Trophoblast cell (in vitro differentiated cells and primary cell): Measurements from ENCODE around the gene AARS1.
"Not testable (repeated sequence)": the region's sequence is repeated elsewhere in the genome, so short reads cannot be mapped to it uniquely, and the experiment has no call there.

Experiments used
- DNase-seq, 2 donors: peaks; one replicate each; pipeline ENCODE4 v3.0.0-alpha.2; 2016
- H2AFZ ChIP-seq: 2 replicates; pipeline ENCODE4 v1.6.1; 2013; ENCODE audit warnings: low read length, moderate library complexity, mild to moderate bottlenecking; ENCODE audit not compliant: insufficient read depth, poor library complexity
- H2AK5ac ChIP-seq: 2 replicates; pipeline ENCODE4 v1.6.1; 2013; ENCODE audit warnings: mild to moderate bottlenecking, low read length
- H2BK120ac ChIP-seq: 2 replicates; pipeline ENCODE4 v1.6.1; 2013; ENCODE audit warnings: low read length, mild to moderate bottlenecking, moderate library complexity; ENCODE audit not compliant: insufficient read depth, poor library complexity
- H2BK12ac ChIP-seq: 2 replicates; pipeline ENCODE4 v1.6.1; 2013; ENCODE audit warnings: mild to moderate bottlenecking, low read length, moderate library complexity
- H2BK5ac ChIP-seq: 2 replicates; pipeline ENCODE4 v1.6.1; 2013; ENCODE audit warnings: low read length, low read depth, moderate library complexity, mild to moderate bottlenecking; ENCODE audit not compliant: poor library complexity
- H3K14ac ChIP-seq: 2 replicates; pipeline ENCODE4 v1.6.1; 2013; ENCODE audit warnings: mild to moderate bottlenecking, low read length
- H3K18ac ChIP-seq: 2 replicates; pipeline ENCODE4 v1.6.1; 2013; ENCODE audit warnings: mild to moderate bottlenecking, low read length
- H3K23ac ChIP-seq: 2 replicates; pipeline ENCODE4 v1.6.1; 2013; ENCODE audit warnings: low read length
- H3K27ac ChIP-seq: 2 replicates; pipeline ENCODE4 v1.5.1; 2013; ENCODE audit warnings: low read depth, mild to moderate bottlenecking, inconsistent platforms, low read length, moderate library complexity
- H3K27me3 ChIP-seq: 2 replicates; pipeline ENCODE4 v1.6.1; 2013; ENCODE audit warnings: inconsistent platforms, mild to moderate bottlenecking, low read length, moderate library complexity; ENCODE audit not compliant: insufficient read depth
- H3K36me3 ChIP-seq, 2 experiments: 1 replicate in 1 of 2; 2 replicates in 1 of 2; pipeline ENCODE4 v1.6.1; 2013; ENCODE audit warnings: low read length in 2 of 2, mild to moderate bottlenecking in 2 of 2, moderate library complexity in 1 of 2; ENCODE audit not compliant: insufficient read depth in 2 of 2, control insufficient read depth in 1 of 2
- H3K4ac ChIP-seq: 2 replicates; pipeline ENCODE4 v1.6.1; 2013; ENCODE audit warnings: low read depth, mild to moderate bottlenecking, low read length, moderate library complexity
- H3K4me1 ChIP-seq, 2 experiments: 1 replicate in 1 of 2; 2 replicates in 1 of 2; pipeline ENCODE4 v1.6.1; 2013; ENCODE audit warnings: low read length in 2 of 2, mild to moderate bottlenecking in 2 of 2, moderate library complexity in 1 of 2; ENCODE audit not compliant: insufficient read depth in 2 of 2, control insufficient read depth in 1 of 2
- H3K4me2 ChIP-seq: 2 replicates; pipeline ENCODE4 v1.6.1; 2013; ENCODE audit warnings: inconsistent platforms, mild to moderate bottlenecking, low read length, moderate library complexity
- H3K4me3 ChIP-seq: 2 replicates; pipeline ENCODE4 v1.5.1; 2013; ENCODE audit warnings: mild to moderate bottlenecking, low read depth, low read length, inconsistent platforms
- H3K79me1 ChIP-seq: one replicate; pipeline ENCODE4 v1.6.1; 2013; ENCODE audit warnings: low read length
- H3K79me2 ChIP-seq: 2 replicates; pipeline ENCODE4 v1.6.1; 2013; ENCODE audit warnings: low read length, mild to moderate bottlenecking; ENCODE audit not compliant: control insufficient read depth, insufficient read depth, poor library complexity
- H3K9ac ChIP-seq: 2 replicates; pipeline ENCODE4 v1.6.1; 2013; ENCODE audit warnings: mild to moderate bottlenecking, low read length
- H3K9me3 ChIP-seq: 2 replicates; pipeline ENCODE4 v1.6.1; 2013; ENCODE audit warnings: low read depth, mild to moderate bottlenecking, control low read depth, inconsistent platforms, low read length; ENCODE audit not compliant: insufficient read depth
- H4K12ac ChIP-seq: 2 replicates; pipeline ENCODE4 v1.6.1; 2013; ENCODE audit warnings: low read depth, mild to moderate bottlenecking, low read length, moderate library complexity
- H4K8ac ChIP-seq: 2 replicates; pipeline ENCODE4 v1.6.1; 2013; ENCODE audit warnings: low read depth, mild to moderate bottlenecking, low read length, moderate library complexity
- H4K91ac ChIP-seq: one replicate; pipeline ENCODE4 v1.6.1; 2013; ENCODE audit warnings: low read depth, mild to moderate bottlenecking, low read length, moderate library complexity
- WGBS: extraction: QIAGEN DNeasy Blood & Tissue Kit; methylation state at CpG from one replicate; pipeline ENCODE4 v1.1.7; 2013; ENCODE audit warnings: missing lambda C conversion rate; ENCODE audit not compliant: insufficient read length, insufficient coverage; ENCODE audit errors: extremely low coverage; 5-methylcytosine and 5-hydroxymethylcytosine counted together

AARS1 gene

GRCh38 chr16:70252355-70252988 lies 36.8 kb downstream of the AARS1 start:
- no peak overlapping the region for H3K18ac ChIP-seq
- peaks cover 48 to 51% of the 10 kb centered on the region in 2 experiments for H3K36me3 ChIP-seq
- no peak overlapping the region for H3K14ac ChIP-seq
- H3K79me1 ChIP-seq = peaks cover 7% of the 10 kb centered on the region
- H2AK5ac ChIP-seq = no peak overlapping the region
- DNase-seq = peak in 1 of 2 donors; percentile 7
- H2AFZ ChIP-seq = no peak overlapping the region
- no peak overlapping the region for H4K91ac ChIP-seq
- peaks cover 8% of the 10 kb centered on the region for H3K79me2 ChIP-seq
- no peak overlapping the region for H4K12ac ChIP-seq
- no peak overlapping the region for H2BK5ac ChIP-seq
- H2BK12ac ChIP-seq = no peak overlapping the region
- H3K4ac ChIP-seq = no peak overlapping the region
- no peaks in the 10 kb centered on the region for H3K27me3 ChIP-seq
- no peak overlapping the region for H2BK120ac ChIP-seq
- no peak overlapping the region for H3K23ac ChIP-seq
- no peak overlapping the region for H3K4me3 ChIP-seq
- H3K27ac ChIP-seq = no peak overlapping the region
- WGBS = no CpG with 5 or more reads among the region's 21 CpGs
- H3K4me2 ChIP-seq = no peak overlapping the region
- H3K4me1 ChIP-seq = peaks cover 2% of the 10 kb centered on the region in 2 experiments
- no peak overlapping the region for H4K8ac ChIP-seq
- H3K9ac ChIP-seq = no peak overlapping the region
- peaks cover 2% of the 10 kb centered on the region for H3K9me3 ChIP-seq

GRCh38 chr16:70251629-70252354 lies 37.5 kb downstream of the AARS1 start, which contains the start of gene EXOSC6:
TSS of gene EXOSC6 (minus strand) at chr16:70251940. CDS start at chr16:70251900, 40 bp downstream.
- peaks cover 7% of the 10 kb centered on the region for H3K79me1 ChIP-seq
- peak within 1 kb of the TSS; percentile 87 for H2AFZ ChIP-seq
- peaks cover 2% of the 10 kb centered on the region for H3K9me3 ChIP-seq
- peak within 1 kb of the TSS; percentile 66 for H2BK5ac ChIP-seq
- H4K91ac ChIP-seq = peak within 1 kb of the TSS; percentile 93
- H4K12ac ChIP-seq = peak within 1 kb of the TSS; percentile 89
- peaks cover 8% of the 10 kb centered on the region for H3K79me2 ChIP-seq
- peak within 1 kb of the TSS; percentile 100 for H3K14ac ChIP-seq
- peak within 1 kb of the TSS; percentile 93 for H3K4ac ChIP-seq
- H2BK12ac ChIP-seq = no peak within 1 kb of the TSS
- peak within 1 kb of the TSS; percentile 97 for H3K27ac ChIP-seq
- H3K27me3 ChIP-seq = no peaks in the 10 kb centered on the region
- H2AK5ac ChIP-seq = peak within 1 kb of the TSS; percentile 79
- no peak within 1 kb of the TSS for H3K23ac ChIP-seq
- peak; percentile 87 to 95 for DNase-seq
- H3K4me2 ChIP-seq = peak within 1 kb of the TSS; percentile 78
- peak within 1 kb of the TSS; percentile 6 for H2BK120ac ChIP-seq
- peak within 1 kb of the TSS; percentile 97 for H3K4me3 ChIP-seq
- WGBS = no CpG with 5 or more reads among the region's 65 CpGs
- H3K4me1 ChIP-seq = peaks cover 2% of the 10 kb centered on the region in 2 experiments
- H3K9ac ChIP-seq = peak within 1 kb of the TSS; percentile 100
- H3K18ac ChIP-seq = peak within 1 kb of the TSS; percentile 98
- peaks cover 44 to 46% of the 10 kb centered on the region in 2 experiments for H3K36me3 ChIP-seq
- peak within 1 kb of the TSS; percentile 100 for H4K8ac ChIP-seq

GRCh38 chr16:70250748-70251628 lies 38.3 kb downstream of the AARS1 start:
- Histone ChIP-seq H3K9me3 (peaks cover 2% of the 10 kb centered on the region), H4K12ac (peak overlapping the region; percentile 89), H3K4ac (peak overlapping the region; percentile 18), H3K4me3 (peak overlapping the region; percentile 97), H2BK120ac (peak overlapping the region; percentile 6), H4K91ac (peak overlapping the region; percentile 93), H2BK12ac (no peak overlapping the region), H4K8ac (peak overlapping the region; percentile 100), H3K9ac (peak overlapping the region; percentile 100), H2AK5ac (peak overlapping the region; percentile 79), H3K23ac (no peak overlapping the region), H3K4me1 (peaks cover 2% of the 10 kb centered on the region in 2 experiments), H3K14ac (peak overlapping the region; percentile 46), H3K4me2 (peak overlapping the region; percentile 78), H3K27ac (peak overlapping the region; percentile 97), H3K18ac (peak overlapping the region; percentile 98), H3K27me3 (no peaks in the 10 kb centered on the region), H2AFZ (peak overlapping the region; percentile 87), H3K79me1 (peaks cover 7% of the 10 kb centered on the region), H2BK5ac (peak overlapping the region; percentile 1), H3K36me3 (peaks cover 38 to 40% of the 10 kb centered on the region in 2 experiments), H3K79me2 (peaks cover 8% of the 10 kb centered on the region)
- WGBS = no CpG with 5 or more reads among the region's 92 CpGs
- DNase-seq = peak; percentile 46 to 62

- no CpG with 5 or more reads among the region's 4 CpGs for WGBS
- not testable (repeated sequence) for DNase-seq, H3K4me1 ChIP-seq
Measured at GRCh38 chr16:70249697-70250096, 39.6 kb downstream of the AARS1 start.

More at GRCh38 chr16:70249697-70250096, 39.6 kb downstream of the AARS1 start:
- H3K4me3 ChIP-seq, H2BK12ac ChIP-seq, H3K27ac ChIP-seq, H4K8ac ChIP-seq, H3K4ac ChIP-seq, H4K91ac ChIP-seq, H2AK5ac ChIP-seq, H2AFZ ChIP-seq, H2BK120ac ChIP-seq, H3K9ac ChIP-seq, H3K27me3 ChIP-seq, H3K9me3 ChIP-seq, H3K79me2 ChIP-seq, H3K14ac ChIP-seq, H3K79me1 ChIP-seq, H3K4me2 ChIP-seq, H4K12ac ChIP-seq, H2BK5ac ChIP-seq, H3K18ac ChIP-seq, H3K23ac ChIP-seq: not testable (repeated sequence)
- peaks cover 27 to 28% of the 10 kb centered on the region in 2 experiments for H3K36me3 ChIP-seq
